Loucy (cell line): ENCODE results near the gene MAML2.

Experiments used
- CTCF ChIP-seq: fragments of 200-600 bp; sonication (generic); conservative IDR thresholded peaks from 2 replicates; pipeline ENCODE4 v1.5.1; 2014; ENCODE audit warnings: mild to moderate bottlenecking, antibody characterized with exemption, low read length
- EZH2phosphoT487 ChIP-seq: fragments of 200-600 bp; IDR thresholded peaks from 2 replicates; pipeline ENCODE4 v1.6.1; 2018; ENCODE audit warnings: antibody characterized with exemption, mild to moderate bottlenecking, moderate library complexity, borderline replicate concordance

- TF ChIP-seq CTCF (no peak), EZH2phosphoT487 (no peak)
Measured at GRCh38 chr11:96084610-96085318, 258.2 kb downstream of the MAML2 start.
